Body of pancreas (tissue), 4 donors: ENCODE data around the gene SLC45A1. TPM values are rescaled to one million over a fixed set of nuclear protein-coding genes. Genes with fewer than 3 reads are reported as not detected.

Experiments used
- ATAC-seq: fragments of 150-250 bp; one replicate; pipeline ENCODE4 v1.9.1; 2016
- DNase-seq, 4 donors: peaks; one replicate each; pipeline ENCODE4 v3.0.0-alpha.2; 2019
- H3K27ac ChIP-seq, 4 donors: fragments of 200-600 bp; sonication (generic); 1 replicate in 3 of 4; 2 replicates in 1 of 4; pipeline versions ENCODE4 v1.5.1 to v1.6.1; 2016 to 2019; ENCODE audit warnings: mild to moderate bottlenecking in 1 of 4, mixed read lengths in 1 of 4, moderate library complexity in 1 of 4
- H3K27me3 ChIP-seq, 2 donors: fragments of 200-600 bp; sonication (generic); one replicate each; pipeline ENCODE4 v1.6.0; 2016; ENCODE audit warnings: mild to moderate bottlenecking in 1 of 2
- H3K36me3 ChIP-seq, 2 donors: fragments of 200-600 bp; sonication (generic); replicated peaks in 1 of 2; 2 replicates each; pipeline ENCODE4 v1.5.1; 2016; ENCODE audit warnings: low read depth in 2 of 2; ENCODE audit not compliant: insufficient read depth in 1 of 2
- H3K4me1 ChIP-seq: fragments of 200-600 bp; sonication (generic); one replicate; pipeline ENCODE4 v1.6.0; 2016
- H3K4me3 ChIP-seq, 2 donors: fragments of 200-600 bp; sonication (generic); 1 replicate in 1 of 2; 2 replicates in 1 of 2; pipeline ENCODE4 v1.5.1; 2016 to 2019
- H3K9me3 ChIP-seq, 3 donors: fragments of 200-600 bp; sonication (generic); 1 replicate in 2 of 3; 2 replicates in 1 of 3; pipeline ENCODE4 v1.5.1; 2016
- POLR2A ChIP-seq, 3 donors: fragments of 450-650 bp; IDR thresholded peaks; one replicate each; pipeline ENCODE4 v1.6.1; 2016; ENCODE audit warnings: antibody characterized with exemption in 3 of 3, mild to moderate bottlenecking in 2 of 3
- WGBS, 2 donors: methylation state at CpG; one replicate each; pipeline ENCODE4 v1.1.5; 2017; 5-methylcytosine and 5-hydroxymethylcytosine counted together
- intact Hi-C: fragments of 100-400 bp; cut with DNase I; formaldehyde crosslinking; loops from one replicate; pipeline ENCODE4 v1.15.1; 2023
- total RNA-seq, 2 donors: library from RNA; depleted of rRNA; stranded (reverse); fragments of >200 nt; gene quantifications; one replicate each; pipeline ENCODE4 v1.1.0, GENCODE V29; 2016
- TF ChIP-seq, protein P1 (sequence below), 7 experiments: fragments of 450-650 bp in 4 of 7; fragments of 200-600 bp in 3 of 7; sonication (generic) in 3 of 7; IDR thresholded peaks; one replicate each; pipeline ENCODE4 v1.5.1; 2016 to 2019; ENCODE audit warnings: antibody characterized with exemption in 7 of 7

The SLC45A1 gene
- total RNA-seq, 2 donors from 2014 or later: 1.6 TPM; not detected in 1

DNA sequence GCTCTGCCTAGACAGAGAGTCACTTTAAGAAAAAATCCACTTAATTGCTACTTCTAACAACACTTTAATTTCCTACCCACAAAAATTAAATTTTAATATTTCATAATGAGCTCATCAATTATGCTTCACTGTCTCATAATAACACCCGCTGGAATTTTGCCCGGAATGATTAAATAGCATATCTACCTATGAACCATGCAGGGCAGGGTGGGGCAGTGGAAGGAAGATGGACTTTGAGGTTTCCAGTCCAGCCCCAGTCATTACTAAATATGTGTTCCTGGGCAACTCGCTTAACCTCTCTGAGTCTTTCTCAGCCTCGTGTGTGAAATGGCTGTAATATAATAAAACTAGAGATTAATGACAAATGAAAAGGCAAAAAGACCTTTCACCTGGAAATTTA, 32.8 kb upstream of the SLC45A1 start:
- no peaks in the 10 kb centered on the region for H3K9me3 ChIP-seq
- no peak for ATAC-seq
- H3K4me1 ChIP-seq: peaks cover 11% of the 10 kb centered on the region
- intact Hi-C loops: no loop called here
- H3K27ac ChIP-seq: no peak overlapping the region
- no peak overlapping the region for H3K4me3 ChIP-seq
- no peaks in the 10 kb centered on the region for H3K27me3 ChIP-seq
- DNase-seq: no peak
- 49 to 63% methylated on average over 4 of the region's 4 CpGs for WGBS, 2 donors
- H3K36me3 ChIP-seq: no peaks in the 10 kb centered on the region
- TF ChIP-seq, protein P1, sequence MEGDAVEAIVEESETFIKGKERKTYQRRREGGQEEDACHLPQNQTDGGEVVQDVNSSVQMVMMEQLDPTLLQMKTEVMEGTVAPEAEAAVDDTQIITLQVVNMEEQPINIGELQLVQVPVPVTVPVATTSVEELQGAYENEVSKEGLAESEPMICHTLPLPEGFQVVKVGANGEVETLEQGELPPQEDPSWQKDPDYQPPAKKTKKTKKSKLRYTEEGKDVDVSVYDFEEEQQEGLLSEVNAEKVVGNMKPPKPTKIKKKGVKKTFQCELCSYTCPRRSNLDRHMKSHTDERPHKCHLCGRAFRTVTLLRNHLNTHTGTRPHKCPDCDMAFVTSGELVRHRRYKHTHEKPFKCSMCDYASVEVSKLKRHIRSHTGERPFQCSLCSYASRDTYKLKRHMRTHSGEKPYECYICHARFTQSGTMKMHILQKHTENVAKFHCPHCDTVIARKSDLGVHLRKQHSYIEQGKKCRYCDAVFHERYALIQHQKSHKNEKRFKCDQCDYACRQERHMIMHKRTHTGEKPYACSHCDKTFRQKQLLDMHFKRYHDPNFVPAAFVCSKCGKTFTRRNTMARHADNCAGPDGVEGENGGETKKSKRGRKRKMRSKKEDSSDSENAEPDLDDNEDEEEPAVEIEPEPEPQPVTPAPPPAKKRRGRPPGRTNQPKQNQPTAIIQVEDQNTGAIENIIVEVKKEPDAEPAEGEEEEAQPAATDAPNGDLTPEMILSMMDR (IDR thresholded peaks at IDR 0.05): no peak
- no peak for TF ChIP-seq POLR2A (IDR thresholded peaks at IDR 0.05)

DNA sequence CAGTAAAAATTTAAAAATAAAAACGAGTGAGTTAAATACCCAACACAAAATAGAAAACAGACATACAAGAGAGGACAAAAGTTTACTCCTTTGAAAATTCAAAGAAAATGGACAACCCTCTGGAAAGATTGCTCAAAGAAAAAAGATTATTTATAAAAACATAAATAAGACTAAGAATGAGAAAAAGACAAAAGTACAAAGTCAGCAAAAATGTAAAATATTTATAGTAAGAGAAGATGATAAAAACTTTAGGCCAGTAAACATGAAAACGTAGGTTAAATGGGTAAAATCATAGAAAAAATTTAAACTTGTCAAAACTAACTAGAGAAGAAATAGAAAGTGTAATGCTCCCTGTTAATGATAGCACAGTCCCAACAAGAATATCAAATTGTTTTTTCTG, 31.9 kb upstream of the SLC45A1 start:
- DNase-seq (no peak), ATAC-seq (no peak)
- no peak overlapping the region for H3K4me3 ChIP-seq
- no peak overlapping the region for H3K27ac ChIP-seq
- intact Hi-C loops: no loop called here
- 80 to 86% methylated on average over 2 of the region's 2 CpGs for WGBS, 2 donors
- H3K9me3 ChIP-seq: no peaks in the 10 kb centered on the region
- TF ChIP-seq POLR2A (IDR thresholded peaks at IDR 0.05): no peak
- TF ChIP-seq, protein P1 (IDR thresholded peaks at IDR 0.05): no peak
- H3K27me3 ChIP-seq: no peaks in the 10 kb centered on the region
- no peaks in the 10 kb centered on the region for H3K36me3 ChIP-seq
- H3K4me1 ChIP-seq: peaks cover 11% of the 10 kb centered on the region

DNA sequence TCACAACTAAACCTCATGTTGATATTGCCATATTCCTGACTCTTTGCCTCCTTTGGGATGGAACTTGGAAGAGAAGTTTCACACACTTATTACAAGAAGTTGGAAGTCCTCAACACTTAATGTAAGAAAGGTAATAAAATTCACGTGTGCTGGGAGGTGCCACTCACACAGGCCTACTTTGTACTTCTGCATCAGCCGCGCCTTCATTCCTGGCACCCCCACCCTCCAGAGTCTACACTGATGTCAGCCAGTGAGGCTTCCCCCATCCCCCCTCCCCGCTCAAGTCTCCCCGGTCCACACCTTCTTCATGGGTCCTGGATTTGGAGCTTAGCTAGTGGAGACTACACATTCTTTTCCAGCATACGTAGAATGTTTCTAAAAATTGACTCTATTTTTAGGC, 24.8 kb upstream of the SLC45A1 start:
- Histone ChIP-seq H3K9me3 (no peaks in the 10 kb centered on the region), H3K4me1 (no peaks in the 10 kb centered on the region), H3K36me3 (no peaks in the 10 kb centered on the region), H3K4me3 (no peak overlapping the region), H3K27ac (no peak overlapping the region), H3K27me3 (no peaks in the 10 kb centered on the region)
- TF ChIP-seq, protein P1 (IDR thresholded peaks at IDR 0.05): no peak
- no peak for TF ChIP-seq POLR2A (IDR thresholded peaks at IDR 0.05)
- 85 to 94% methylated on average over 6 of the region's 6 CpGs for WGBS, 2 donors
- ATAC-seq: no peak
- DNase-seq: no peak
- intact Hi-C loops: no loop called here

DNA sequence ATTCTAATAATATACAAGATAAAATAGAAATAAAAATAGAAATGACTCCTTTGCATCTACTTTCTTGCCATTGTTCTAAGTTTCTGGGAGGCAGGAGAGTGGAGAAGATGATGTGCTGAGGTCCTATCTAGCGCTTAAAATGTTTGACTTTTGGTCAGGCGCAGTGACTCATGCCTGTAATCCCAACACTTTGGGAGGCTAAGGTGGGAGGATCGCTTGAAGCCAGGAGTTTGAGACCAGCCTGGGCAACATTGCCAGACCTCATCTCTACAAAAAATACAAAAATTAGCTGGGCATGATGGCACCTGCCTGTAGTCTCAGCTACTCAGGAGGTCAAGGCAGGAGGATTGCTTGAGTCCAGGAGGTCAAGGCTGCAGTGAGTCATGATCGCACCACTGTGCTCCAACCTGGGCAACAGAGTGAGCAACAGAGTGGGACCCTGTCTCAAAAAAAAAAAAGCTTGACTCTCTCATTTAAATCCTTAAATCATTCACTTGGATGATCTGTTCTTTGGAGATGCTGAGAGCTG, 24.2 kb upstream of the SLC45A1 start:
- Histone ChIP-seq H3K27me3 (no peaks in the 10 kb centered on the region), H3K4me1 (no peaks in the 10 kb centered on the region), H3K36me3 (no peaks in the 10 kb centered on the region), H3K9me3 (no peaks in the 10 kb centered on the region), H3K4me3 (no peak overlapping the region), H3K27ac (no peak overlapping the region)
- intact Hi-C loops: no loop called here
- WGBS, 2 donors: 87 to 95% methylated on average over 4 of the region's 4 CpGs
- DNase-seq (no peak), ATAC-seq (no peak)
- TF ChIP-seq POLR2A (IDR thresholded peaks at IDR 0.05): no peak
- TF ChIP-seq, protein P1 (IDR thresholded peaks at IDR 0.05): no peak

DNA sequence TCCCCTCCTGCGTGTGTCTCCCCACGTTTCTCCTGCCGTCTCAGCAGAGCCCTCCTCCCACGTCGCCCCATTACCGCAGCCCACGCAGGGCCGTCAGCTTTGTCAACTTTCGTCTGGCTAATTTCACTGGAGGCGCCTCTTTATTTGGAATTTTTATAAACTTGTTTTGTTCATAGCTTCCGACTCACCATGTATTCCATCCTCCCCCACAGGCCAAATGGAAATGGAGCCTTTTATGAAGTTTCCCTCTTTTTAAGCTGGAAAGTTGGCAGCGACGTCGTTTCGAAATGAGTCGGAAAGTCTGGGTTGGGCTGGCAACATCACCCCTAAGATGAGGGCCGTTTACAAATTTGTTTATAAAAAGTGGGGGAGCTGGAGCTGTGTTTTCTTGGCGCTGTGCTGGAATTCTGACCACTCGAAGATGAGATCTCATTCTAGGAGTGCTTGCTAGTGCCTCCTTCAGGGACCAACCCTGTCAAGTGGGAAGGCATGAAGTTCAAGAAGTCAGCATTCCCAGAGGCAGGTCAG, 23.7 kb upstream of the SLC45A1 start:
- Histone ChIP-seq H3K27ac (no peak overlapping the region), H3K4me1 (no peaks in the 10 kb centered on the region), H3K27me3 (no peaks in the 10 kb centered on the region), H3K36me3 (no peaks in the 10 kb centered on the region), H3K9me3 (no peaks in the 10 kb centered on the region), H3K4me3 (no peak overlapping the region)
- no peak for ATAC-seq
- TF ChIP-seq, protein P1 (IDR thresholded peaks at IDR 0.05): no peak
- TF ChIP-seq POLR2A (IDR thresholded peaks at IDR 0.05): no peak
- DNase-seq: no peak
- intact Hi-C loops: no loop called here
- 72 to 75% methylated on average over 19 of the region's 19 CpGs for whole genome bisulfite sequencing, 2 donors
